Gastrocnemius medialis (tissue), 4 donors: ENCODE measurements around the gene GRIN2B.

Source experiments
- POLR2A ChIP-seq, 2 donors: fragments of 450-650 bp; IDR thresholded peaks; one replicate each; pipeline ENCODE4 v1.6.1; 2017; ENCODE audit warnings: antibody characterized with exemption in 2 of 2, mild to moderate bottlenecking in 2 of 2, moderate library complexity in 2 of 2
- TF ChIP-seq, protein P1 (sequence below), 5 experiments: fragments of 450-650 bp in 3 of 5; fragments of 200-600 bp in 2 of 5; sonication (generic) in 2 of 5; IDR thresholded peaks in 4 of 5; conservative IDR thresholded peaks in 1 of 5; 1 replicate in 4 of 5; 2 replicates in 1 of 5; pipeline ENCODE4 v1.5.1; 2016 to 2019; ENCODE audit warnings: antibody characterized with exemption in 5 of 5, mild to moderate bottlenecking in 3 of 5, moderate library complexity in 3 of 5

DNA sequence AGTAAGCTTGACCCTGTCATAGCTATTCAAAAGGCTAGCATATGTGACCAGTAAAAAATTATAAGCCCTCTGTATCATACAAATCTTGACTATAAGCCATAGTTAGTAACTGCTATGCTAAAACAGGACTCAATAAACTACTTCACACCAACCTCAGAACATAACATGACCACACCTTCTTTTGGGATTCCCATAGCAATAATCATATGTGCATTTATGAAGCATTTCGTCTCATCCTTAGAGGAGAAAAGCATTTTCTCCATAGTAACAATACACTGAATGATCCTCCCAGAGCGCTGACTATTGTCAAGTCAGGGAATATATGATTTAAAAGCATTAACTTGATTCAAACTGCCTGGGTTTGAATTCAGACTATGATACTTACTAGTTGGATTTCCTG, 46.2 kb downstream of the GRIN2B start:
- TF ChIP-seq, protein P1, sequence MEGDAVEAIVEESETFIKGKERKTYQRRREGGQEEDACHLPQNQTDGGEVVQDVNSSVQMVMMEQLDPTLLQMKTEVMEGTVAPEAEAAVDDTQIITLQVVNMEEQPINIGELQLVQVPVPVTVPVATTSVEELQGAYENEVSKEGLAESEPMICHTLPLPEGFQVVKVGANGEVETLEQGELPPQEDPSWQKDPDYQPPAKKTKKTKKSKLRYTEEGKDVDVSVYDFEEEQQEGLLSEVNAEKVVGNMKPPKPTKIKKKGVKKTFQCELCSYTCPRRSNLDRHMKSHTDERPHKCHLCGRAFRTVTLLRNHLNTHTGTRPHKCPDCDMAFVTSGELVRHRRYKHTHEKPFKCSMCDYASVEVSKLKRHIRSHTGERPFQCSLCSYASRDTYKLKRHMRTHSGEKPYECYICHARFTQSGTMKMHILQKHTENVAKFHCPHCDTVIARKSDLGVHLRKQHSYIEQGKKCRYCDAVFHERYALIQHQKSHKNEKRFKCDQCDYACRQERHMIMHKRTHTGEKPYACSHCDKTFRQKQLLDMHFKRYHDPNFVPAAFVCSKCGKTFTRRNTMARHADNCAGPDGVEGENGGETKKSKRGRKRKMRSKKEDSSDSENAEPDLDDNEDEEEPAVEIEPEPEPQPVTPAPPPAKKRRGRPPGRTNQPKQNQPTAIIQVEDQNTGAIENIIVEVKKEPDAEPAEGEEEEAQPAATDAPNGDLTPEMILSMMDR (IDR thresholded peaks at IDR 0.05 in 4 of 5, conservative IDR thresholded peaks at IDR 0.05 in 1 of 5) = no peak
- TF ChIP-seq POLR2A (IDR thresholded peaks at IDR 0.05) = no peak
